Forelimb muscle (tissue), 1 donor: ENCODE measurements around the gene ST8SIA3. TPM values are rescaled to one million over a fixed set of nuclear protein-coding genes. Genes with fewer than 3 reads are reported as not detected.

ENCODE experiments used
- DNase-seq: peaks from one replicate; pipeline ENCODE4 v3.0.0-alpha.2; 2013; ENCODE audit warnings: low read depth
- polyA plus RNA-seq: library from polyadenylated mRNA; unstranded; fragments of 120-200 nt; gene quantifications from one replicate; pipeline ENCODE4 v1.2.1, GENCODE V29; 2013; ENCODE audit not compliant: insufficient read length

The ST8SIA3 gene, protein sequence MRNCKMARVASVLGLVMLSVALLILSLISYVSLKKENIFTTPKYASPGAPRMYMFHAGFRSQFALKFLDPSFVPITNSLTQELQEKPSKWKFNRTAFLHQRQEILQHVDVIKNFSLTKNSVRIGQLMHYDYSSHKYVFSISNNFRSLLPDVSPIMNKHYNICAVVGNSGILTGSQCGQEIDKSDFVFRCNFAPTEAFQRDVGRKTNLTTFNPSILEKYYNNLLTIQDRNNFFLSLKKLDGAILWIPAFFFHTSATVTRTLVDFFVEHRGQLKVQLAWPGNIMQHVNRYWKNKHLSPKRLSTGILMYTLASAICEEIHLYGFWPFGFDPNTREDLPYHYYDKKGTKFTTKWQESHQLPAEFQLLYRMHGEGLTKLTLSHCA
- not detected for polyA plus RNA-seq

DNA sequence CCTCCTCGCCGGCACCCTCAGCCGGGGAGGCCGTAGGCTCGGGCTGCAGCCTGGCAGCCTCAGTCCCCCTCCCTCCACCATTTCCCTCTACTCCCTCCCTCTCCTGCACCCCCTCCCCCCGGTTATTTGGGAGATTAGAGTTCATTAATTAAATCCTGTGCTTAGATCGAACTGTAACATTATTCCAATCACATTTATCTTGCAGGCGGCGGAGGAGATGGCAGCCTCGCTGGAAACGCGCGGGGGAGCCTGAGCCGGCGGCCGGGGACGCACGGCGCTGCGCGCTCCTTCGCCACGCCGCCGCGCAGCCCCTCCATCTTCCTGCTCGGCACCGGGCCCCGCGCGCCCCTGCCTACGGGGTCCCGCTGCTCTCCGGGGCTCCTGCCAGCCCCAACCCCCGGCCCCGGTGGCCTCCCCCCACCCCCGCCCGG is at the start of gene ST8SIA3:
ST8SIA3 (plus strand) TSS at position 287 of the 431 bp plus-strand sequence. CDS start 290 bp downstream, outside the sequence.
- DNase-seq: no peak

DNA sequence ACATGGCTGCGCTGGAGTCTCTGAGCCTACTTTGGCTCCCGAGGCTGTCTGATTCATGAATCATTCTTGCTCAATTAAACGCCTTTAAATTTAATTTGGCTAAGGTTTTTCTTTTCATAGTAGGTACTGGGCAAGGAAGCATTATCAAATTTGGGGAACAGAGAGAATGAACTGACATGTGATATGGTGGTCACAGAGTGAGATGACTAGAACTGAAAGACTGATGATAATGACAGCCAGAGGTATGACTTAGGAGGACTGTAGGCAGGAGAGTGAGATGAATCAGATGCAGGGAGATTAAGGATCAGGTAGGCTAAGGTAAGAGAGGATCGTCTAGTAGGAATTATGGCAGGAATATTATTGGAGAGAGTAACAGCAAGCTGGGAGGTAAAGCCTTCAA is 40.9 kb upstream of the ST8SIA3 start:
- DNase-seq: no peak

DNA sequence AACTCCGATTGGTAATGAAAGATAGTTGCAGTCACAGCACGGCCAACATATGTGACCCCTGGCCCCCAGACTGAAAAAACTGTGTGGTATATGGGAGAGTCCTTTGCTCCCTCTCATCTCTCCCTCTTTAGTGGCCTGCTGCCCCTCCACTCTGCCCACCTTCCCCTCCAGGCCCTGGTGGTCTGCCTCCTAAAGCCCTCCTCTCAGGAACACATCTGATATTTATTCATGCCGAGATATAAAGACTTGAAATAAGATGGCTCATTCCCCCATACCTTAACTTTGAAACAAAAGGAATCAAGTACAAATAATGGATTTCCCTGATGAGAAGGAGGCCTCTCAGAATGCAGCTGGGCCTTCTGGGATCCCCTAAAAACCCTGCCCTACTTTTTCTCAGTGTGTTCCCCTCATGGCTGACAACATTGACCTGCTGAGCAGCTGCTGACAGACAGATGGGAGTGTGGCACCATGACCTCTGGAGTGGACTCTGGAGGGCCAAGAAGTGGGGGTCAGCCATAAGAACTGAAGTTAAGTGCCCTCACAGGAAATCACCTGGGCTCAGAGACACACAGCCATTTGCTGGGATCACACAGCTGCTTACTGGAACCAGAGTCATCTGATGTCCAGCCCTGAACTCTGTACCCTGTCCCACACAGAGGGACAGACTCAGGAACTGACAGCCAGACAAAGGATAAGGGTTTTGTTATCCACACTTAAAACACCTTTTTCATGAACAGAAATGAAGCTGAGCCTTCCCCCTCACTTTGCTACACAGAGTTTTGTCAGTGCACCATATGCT is 39.8 kb upstream of the ST8SIA3 start:
- DNase-seq: no peak

DNA sequence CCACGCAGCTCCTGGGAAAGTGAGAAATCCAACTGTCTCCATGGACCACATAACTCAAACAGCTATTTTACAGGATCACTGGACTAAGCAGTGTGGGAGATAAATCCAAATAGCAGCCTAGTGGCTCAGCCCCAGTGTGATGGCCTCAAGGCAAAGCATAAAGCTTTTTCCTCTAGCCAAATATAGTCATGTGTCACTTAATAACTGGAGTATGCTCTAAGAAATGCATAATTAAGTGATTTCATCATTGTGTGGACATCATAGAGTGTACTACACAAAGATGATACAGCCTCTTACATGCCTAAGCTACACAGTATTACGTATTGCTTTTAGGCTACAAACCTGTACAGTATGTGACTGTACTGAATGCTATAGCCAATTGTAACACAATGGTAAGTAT is 31.8 kb upstream of the ST8SIA3 start:
- no peak for DNase-seq

DNA sequence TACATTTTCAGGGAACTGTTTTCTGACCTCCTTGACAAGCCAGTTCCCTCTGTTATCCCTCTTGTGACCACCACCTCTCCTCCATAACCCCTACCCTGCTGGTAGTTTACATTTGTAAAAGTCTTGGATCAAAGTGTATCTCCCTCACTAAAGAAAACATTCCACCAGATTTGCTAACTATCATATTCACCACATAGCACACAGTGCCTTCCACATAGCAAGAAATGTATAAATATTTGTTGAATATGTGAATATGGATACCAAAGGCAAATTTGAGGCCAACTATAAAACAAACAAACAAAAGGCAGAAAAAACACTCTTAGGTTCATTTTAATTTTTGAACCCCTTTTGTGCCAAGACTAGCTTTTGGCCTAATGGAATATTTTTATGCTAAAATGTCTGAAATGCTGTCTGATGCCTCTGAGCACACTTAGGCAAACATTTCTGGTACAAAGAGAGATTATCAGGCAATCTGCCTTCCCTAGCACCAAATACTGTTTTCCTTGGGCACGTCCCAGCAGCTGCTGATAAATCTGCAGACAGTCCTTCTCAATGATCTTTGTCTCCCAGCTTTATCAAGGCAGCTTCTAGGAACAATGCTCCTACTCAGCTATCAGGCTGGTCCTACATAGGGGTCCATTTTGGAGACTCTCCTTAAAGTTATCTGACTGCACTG is 26.7 kb upstream of the ST8SIA3 start:
- DNase-seq: no peak

DNA sequence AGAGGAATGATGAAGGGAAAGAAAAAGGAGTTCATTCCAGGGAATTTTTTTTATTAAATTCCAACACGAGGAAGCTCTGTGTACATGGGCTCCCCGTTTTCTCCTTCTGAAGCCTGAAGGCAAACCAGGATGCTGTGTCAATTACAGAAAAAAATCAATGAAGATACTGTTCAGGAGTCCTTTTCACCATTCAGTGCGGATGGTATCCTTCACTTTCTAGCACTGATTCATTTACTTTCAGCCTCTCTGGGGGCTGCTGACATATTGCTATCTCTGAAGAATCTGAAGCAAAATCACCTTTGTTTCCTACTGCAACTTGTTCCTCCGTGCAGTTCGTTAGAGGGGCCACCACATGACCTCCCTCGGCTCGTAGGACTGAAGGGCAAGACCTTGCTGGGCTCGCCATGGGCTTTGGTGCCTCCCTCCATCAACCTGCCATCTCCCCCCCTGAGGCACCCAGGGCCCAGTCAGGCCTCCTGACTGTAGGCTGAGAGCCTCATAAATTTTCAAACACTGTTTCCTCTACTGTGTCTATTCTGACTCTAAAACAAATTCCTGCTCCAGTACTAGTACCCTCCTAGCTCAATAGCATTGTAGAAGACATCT is 25.5 kb upstream of the ST8SIA3 start:
- DNase-seq: no peak

DNA sequence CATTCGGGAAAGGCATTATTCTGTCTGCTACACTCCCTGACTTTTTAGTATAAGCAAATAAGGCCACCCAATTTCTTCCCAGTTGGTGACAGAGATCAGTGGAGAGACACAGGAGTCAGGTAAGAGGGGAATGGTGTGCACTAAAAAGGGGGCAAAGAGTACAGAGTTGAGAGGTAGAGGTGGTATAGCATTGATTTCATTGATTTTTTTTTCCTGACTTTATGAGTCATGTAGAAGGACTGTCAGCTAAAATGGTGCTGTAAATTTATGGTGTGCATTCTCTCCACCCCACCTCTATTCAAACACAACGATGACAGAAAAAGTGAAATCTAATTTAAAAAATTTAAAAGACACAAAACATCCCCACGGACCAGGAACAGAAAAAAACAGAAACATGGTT is 23.7 kb upstream of the ST8SIA3 start:
- DNase-seq: no peak

DNA sequence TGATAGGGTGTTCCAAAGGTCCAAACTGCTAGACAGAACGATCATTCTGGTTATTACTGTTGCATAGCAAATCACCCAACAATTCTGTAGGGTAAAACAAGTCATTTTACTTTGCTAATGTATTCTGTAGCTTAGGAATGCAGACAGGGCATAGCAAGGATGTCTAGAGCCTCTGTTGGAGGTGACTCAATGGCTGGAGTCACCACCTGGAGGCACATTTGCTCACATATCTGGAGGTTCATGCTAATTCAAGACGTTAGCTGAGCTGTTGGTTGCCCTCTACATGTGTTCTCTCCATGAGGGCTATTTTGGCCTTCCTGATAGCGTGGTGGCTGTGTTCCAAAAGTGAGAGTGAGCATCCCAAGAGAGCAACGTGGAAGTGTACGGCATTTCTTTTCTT is 22.5 kb upstream of the ST8SIA3 start:
- DNase-seq: no peak

DNA sequence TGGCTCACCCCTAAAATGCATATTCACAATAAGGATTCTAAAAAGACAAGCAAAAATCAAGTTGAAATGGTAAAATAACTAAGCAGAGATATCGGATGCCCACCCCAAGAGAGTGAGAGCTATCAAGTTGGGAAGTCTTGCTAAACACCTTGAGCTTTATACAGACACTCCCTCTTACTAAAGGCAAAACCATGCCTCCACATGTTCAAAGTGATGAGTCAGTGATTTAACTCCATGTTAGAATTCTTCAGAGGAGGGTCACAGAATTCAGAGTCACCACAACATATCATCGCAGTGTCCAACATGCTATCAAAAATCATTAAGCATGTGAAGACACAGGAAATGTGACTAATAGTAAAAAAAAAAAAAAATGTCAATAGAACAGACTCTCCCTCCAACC is 20.6 kb upstream of the ST8SIA3 start:
- no peak for DNase-seq

DNA sequence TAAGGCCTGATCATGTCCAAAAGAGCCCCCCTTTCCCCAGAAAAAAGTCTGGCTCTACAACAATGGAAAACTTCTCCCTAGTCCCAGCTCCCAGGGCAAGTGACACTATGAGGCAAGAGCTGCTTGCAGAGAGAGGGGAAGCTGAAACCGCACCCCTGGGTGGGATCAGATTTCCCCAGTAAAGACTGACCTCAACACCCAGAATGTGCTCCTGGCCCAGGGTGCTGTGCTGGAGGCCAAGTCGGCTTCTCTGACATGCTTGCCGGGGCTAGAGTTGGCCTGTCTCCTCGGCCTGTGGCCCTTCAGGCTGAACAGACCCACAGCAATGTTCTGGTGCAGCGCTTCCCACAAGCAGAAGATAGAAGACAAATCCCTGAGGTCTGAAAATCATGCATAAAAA is 18.4 kb upstream of the ST8SIA3 start:
- no peak for DNase-seq

DNA sequence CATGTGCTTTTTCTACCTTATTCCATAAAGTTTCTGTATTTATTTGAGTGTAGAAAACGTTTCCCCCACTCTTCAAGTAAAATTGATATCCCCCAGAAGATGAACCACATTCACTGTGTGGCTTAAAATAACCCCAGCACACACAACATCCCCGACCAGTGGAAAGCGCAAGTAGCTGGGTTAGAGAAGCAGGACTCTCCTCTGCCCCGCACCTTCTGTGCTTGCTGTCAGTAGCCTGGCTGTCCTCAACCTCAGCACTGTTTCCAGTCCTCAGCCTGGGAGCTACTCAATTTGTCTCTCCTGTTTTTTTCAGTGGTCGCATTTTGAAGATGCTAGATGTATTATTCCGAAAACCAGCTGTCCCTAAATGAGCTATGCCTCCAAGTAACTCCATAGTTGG is 18.0 kb upstream of the ST8SIA3 start:
- no peak for DNase-seq

DNA sequence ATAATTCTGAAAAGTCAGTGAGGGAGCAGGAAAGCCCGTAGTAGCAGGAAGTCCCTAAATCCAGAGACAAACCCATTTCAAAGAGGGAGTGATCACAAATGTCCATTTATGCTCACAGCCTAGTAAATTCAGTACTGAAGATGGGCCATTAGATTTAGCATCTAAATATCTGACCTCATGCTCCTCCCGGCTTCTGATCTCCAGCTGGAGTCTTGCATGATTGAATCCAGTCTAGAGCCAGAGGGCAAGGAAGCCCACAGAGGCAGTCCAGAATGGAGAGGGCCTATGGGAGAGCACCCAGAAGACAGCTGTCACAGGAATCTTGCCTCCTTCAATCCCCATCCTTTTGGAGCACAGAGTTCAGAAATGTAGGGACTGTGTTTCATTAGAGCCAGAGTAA is 16.0 kb upstream of the ST8SIA3 start:
- no peak for DNase-seq

DNA sequence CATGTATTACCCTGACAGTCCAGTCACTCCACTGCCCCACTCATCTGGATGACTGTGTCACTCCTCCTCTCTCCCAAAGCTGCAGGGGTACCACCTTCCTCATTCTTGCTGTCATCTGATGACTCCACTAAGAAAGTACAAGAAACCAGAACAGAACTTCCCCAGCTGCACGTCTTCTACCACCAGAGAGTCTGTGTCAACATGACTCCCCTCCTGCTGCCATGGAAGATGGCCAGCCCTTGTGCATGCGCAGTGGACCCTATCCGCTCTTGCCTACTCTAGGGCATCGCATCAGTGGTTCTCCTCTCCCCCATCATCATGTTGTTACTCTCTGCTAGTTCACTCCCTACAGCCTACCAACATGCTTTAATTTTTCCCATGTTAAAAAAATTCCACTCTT is 14.5 kb upstream of the ST8SIA3 start:
- no peak for DNase-seq

DNA sequence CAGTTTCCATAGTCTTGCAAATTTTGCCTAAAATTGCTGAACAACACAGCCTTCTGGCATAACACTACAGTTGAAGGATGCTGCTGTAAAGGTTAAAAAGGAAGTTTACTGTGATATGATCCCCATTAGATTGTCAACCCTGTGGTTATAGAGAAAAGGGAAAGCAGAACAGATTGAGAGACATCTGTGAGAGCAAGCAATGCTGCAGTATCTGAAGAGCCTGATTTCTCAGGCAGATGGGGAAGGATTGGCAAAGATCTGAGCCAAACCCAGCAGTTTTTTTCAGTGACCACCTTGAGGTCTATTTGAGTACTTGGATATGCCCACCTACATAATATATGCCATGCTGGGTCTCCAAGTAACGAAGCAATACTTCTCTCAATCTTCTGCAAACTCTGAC is 8.5 kb upstream of the ST8SIA3 start:
- no peak for DNase-seq

DNA sequence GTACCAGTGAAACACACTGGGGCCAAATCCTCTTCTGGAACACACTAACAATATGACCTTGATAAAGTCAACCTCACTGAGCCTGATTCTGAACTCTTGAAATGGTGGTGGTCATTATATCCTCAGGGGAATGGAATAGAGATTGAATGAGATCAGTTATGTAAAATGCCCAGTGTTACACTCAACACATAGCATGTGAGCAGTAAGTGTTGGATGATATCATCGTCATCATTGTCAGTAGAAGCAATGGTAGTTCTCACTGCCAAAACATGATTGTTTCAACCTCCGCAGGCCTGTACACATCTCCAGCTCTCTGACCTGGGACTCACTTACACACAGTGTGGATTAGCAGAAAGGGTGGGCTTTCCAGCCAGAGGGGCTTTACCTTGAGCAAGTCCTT is 5.5 kb upstream of the ST8SIA3 start:
- DNase-seq: no peak

DNA sequence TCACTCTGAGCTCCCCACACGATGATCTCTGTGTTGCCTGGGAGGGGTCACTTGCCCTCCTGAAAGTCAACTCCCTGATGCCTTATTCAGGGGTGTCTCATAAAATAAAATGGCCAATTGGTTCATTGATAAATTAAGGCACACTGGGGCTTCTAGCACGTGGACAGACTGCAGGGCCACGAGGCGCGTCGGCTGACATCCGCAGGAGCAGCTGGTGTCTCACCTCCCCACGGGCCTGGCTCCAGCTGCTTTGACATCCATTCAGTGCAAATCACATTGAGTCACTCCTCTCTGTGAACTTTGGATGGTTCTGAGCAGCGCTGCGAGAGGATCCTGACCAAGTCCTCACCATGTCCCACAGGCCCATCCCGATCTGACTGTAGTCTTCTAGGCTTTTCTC is 4.6 kb upstream of the ST8SIA3 start:
- no peak for DNase-seq

DNA sequence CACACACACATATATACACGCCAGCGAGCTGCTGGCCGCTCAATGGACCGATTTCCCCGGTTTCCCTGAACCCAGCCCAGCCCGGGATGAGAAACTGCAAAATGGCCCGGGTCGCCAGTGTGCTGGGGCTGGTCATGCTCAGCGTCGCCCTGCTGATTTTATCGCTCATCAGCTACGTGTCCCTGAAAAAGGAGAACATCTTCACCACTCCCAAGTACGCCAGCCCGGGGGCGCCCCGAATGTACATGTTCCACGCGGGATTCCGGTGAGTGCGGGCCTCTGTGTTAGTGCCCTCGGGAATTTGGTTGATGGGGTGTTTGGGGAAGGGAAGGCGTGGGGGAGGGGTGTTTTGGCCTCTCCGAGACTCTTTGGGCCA is 392 bp downstream of the ST8SIA3 start:
- no peak for DNase-seq

DNA sequence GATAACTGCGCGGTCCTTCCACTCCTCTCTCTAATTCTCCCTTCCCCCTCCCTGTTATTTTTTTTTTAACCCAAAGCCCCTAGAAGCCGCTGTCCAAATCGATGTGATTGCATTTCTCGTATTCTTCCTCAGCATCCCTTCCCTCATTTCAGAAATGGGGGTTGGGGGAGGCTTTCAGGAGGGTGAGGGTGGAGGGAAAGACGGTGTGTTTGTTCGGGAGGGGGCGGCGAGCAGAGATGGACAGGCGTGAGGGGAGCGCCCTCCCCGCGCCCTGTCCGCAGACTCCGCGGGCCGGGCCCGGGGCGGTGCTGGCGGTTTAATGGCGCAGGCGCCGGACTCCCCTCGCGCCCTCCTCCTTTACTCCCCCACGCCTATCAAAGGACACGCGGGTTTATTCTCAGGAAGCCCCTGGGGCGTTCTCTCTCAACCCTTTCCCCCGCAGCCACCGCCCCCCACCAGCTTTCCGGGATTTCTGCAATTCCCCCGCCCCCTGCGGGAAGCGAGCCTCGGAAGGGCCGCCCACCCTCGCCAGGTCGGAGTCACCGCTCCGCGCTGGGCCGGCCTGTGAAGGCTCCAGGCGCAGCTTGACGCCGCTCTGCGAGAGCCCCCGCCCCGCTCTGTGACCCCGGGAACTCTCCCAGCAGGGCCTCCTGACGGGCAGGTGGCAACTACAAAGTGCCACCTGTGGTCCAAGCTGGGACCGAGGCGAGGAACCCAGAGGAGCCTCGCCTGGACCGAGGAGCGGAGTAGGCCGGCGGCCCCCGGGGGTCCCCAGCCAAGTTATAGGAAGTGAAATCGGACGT is 981 bp downstream of the ST8SIA3 start:
- DNase-seq: no peak

DNA sequence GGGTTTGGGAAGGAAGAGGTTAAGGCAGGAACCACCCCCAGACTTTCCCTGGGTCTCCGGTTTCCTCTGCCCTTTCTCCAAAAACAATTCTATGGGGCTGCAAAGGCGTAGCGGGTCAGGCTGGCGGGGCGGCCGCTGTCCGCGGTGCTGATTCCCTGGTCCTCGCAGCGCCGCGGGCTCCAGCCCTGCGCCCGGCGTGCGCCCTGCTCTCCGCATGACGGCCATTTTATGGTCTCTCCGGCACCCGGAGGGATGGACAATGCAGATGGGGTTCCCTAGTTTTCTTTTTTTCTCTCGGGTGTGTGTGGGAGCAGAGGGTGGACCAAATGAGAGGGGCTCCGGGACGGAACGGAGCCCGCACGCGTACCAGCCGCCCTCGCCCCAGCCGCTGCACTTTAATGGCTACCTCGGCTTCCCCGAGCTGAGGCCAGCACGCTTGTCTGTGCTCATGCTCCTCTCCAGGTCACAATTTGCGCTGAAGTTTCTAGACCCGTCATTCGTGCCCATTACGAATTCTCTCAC is 1.6 kb downstream of the ST8SIA3 start:
- peak; percentile 6 for DNase-seq

DNA sequence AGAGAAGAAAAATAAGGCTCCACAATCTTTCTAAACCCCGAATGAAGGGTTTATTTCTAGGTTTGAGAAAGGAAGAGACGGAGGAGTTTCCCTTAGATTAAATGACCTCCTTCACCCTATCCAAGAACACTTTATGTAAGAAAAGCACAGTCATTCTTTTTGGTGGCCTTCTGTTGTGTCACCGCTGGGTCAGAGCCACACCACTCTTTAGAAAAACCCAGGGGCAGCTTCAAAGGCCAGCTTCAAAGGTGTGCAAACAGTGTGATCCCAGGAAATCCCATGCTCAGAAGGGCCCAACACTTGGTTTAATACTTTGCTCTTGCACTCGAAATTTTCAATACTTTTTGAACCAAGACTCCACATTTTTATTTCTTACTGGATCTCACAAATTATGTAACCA is 7.1 kb downstream of the ST8SIA3 start:
- no peak for DNase-seq

DNA sequence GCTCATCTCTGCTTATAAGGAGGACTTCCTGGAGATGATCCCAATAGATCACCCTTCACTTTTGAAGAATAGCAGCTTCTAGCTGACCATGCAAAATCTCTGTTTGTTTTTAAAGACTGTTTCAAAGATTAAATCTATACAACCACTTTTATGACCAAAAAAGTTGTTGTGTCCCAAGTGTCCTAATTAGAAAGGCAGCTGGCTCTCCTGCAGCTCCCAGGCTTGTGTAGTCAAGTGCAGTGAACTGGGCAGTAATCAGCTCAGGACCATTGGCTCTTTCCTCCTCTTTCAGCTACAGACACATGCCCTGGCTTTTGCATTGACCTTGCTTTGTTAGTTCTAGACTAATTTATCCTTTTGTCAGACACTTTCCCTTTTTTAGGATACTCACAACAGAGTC is 10.4 kb downstream of the ST8SIA3 start:
- DNase-seq: no peak
